ENCODE data around the gene ATXN1. TPM values are rescaled to one million over a fixed set of nuclear protein-coding genes. Genes with fewer than 3 reads are reported as not detected.
A peak's percentile ranks its signal among the peaks of the same experiment; 100 is the strongest.
"Not testable (repeated sequence)": the region's sequence is repeated elsewhere in the genome, so short reads cannot be mapped to it uniquely, and the experiment has no call there.

The ATXN1 gene
- total RNA-seq, 1 donor from 2014 or later = 9.1 TPM

GRCh38 chr6:16651871-16652270 is 109.4 kb downstream of the ATXN1 start:
- no peak for DNase-seq (ENCODE audit: low read depth in 2 of 2)

DNA sequence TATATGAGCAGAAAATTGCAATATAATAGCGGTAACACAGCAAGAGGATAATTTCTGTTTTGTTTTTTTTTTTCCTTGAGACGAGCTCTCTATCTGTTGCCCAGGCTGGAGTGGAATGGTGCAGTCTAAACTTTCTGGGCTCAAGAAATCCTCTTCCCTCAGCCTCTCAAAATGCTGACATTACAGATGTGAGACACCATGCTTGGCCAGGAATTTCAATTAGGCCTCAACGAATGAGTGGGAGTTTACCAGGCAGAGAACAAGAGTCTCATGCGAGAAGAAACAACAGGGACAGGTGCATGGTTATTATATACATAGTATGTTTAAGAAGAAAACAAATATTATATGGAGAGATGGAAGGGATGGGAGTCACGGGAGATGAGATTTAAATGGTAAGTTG is 111.4 kb downstream of the ATXN1 start:
- no peak for DNase-seq (ENCODE audit: low read depth in 2 of 2)

- no peak for DNase-seq (ENCODE audit: low read depth in 2 of 2)
Observed at GRCh38 chr6:16649241-16649640, 112.0 kb downstream of the ATXN1 start.

DNA sequence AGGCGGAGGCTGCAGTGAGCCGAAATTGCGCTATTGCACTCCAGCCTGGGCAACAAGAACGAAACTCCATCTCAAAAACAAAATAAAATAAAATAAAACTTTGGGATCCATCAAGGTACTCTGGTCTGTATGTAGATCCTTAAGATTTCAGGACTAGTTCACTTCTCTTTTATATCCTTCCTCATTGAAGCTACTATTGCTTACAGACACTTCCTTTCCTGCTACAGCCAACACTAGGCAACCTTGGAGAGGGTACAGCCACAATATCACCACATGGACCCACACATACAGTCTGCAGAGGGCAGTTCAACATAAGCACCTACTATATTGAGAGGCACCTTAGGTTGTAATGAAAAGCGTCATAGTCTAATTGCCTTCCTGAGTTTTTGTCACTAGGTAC is 113.3 kb downstream of the ATXN1 start:
- DNase-seq (ENCODE audit: low read depth in 2 of 2) = no peak

GRCh38 chr6:16647422-16647821 is 113.8 kb downstream of the ATXN1 start:
- DNase-seq (ENCODE audit: low read depth in 2 of 2) = no peak

DNA sequence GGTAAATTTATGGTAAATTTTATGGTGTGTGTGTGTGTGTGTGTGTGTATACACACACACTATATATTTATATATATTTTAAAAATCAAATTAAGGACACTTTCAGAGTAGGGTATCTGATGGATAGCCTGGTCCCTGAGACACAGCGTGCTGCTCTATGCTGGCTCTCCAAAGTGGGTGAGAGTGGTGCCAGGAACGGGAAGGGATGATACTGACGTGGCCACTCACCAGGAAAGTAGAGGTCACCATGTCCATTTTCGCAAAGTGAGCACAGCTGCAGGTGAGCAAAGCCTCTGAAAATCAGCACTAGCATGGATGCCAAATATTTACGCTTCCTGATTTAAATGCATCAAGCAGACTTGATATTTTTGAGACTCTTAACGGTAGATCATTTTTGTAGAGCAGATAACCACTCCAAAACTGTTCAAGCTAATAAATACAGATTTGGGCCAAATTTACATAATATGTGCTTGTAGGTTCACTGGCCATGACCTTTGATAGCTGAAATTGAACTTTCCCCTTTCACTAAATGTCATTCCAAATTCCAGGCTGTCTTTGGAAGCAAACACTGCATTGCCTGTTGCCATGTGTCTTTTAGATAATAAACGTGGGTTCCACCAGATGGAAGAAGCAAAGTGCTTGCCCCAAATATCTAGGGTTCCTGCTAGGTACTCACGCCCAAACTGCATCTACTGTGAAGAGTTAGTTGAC is 116.6 kb downstream of the ATXN1 start:
- DNase-seq (ENCODE audit: low read depth in 2 of 2) = no peak

DNA sequence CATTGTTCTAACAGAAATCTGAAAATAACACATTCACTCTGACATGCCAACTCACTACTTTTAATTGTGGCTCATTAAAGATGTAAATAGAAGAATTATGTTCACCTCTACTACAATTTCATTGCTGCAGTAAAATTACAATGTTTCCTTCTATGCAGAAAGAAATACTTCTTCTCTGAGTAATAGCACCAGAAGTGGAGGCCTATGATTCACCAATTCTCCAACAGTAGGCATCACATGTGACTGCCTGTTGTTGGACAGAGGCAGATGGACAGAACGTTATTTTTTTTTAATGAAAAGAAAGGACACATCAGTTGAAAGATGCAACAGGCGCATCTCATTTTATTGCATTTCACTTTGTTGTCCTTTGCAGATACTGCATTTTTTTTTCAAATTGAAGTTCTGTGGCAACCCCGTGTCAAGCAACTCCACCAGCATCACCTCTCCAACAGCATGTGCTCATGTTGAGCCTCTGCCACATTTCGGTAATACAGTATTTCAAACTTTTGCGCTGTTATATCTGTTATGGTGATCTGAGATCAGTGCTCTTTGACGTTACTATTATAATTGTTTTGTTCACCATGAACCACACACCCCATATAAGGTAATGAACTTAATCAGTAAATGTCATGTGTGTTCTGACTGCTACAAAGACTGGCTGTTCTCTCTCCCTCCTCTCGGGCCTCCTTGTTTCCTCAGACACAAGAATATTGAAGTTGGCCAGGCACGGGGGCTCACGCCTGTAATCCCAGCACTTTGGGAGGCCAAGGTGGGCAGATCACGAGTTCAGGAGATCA is 121.4 kb downstream of the ATXN1 start:
- DNase-seq (ENCODE audit: low read depth in 2 of 2) = peak; percentile 5 to 85

- peak in 1 of 2 donors; percentile 43 for DNase-seq (ENCODE audit: low read depth in 2 of 2)
Observed at GRCh38 chr6:16637635-16638034, 123.6 kb downstream of the ATXN1 start.

GRCh38 chr6:16635810-16636602 is 125.3 kb downstream of the ATXN1 start:
- DNase-seq (ENCODE audit: low read depth in 2 of 2) = peak in 1 of 2 donors; percentile 59

GRCh38 chr6:16635291-16635809 is 125.9 kb downstream of the ATXN1 start:
- DNase-seq (ENCODE audit: low read depth in 2 of 2) = no peak

GRCh38 chr6:16634855-16635254 is 126.4 kb downstream of the ATXN1 start:
- DNase-seq (ENCODE audit: low read depth in 2 of 2) = no peak

- no peak for DNase-seq (ENCODE audit: low read depth in 2 of 2)
Observed at GRCh38 chr6:16633961-16634360, 127.3 kb downstream of the ATXN1 start.

- no peak for DNase-seq (ENCODE audit: low read depth in 2 of 2)
Observed at GRCh38 chr6:16633465-16633864, 127.8 kb downstream of the ATXN1 start.

GRCh38 chr6:16632101-16632500 is 129.2 kb downstream of the ATXN1 start:
- DNase-seq (ENCODE audit: low read depth in 2 of 2) = no peak

DNA sequence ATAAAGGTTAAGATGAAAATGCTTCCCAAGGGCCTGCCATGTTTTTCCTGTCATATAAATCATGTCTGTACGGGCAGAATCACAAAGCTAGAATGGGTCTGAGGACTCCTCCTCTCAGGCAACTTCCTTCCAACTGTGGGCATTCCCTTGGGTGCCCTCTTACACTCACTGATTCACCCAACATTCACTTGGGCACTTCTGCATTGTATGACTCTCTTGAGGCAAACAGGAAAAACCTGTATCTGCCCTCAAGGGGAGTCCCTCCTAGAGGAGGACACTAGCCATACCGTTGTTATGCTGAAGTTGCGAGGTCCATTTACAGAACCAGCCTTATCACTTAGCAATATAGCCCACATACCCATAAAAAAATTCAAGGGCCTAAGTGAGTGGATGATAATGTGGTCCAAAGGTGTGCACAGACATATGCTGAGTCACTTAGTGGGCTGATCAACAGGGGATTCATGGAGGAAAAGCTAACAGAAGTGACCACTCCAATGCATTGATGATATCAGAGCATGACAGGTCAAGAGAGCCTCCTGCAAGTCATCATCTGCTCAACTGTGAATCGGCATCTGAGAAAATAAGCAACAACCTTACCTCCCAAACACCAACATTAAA is 131.1 kb downstream of the ATXN1 start:
- no peak for DNase-seq (ENCODE audit: low read depth in 2 of 2)

GRCh38 chr6:16628580-16628979 is 132.7 kb downstream of the ATXN1 start:
- not testable (repeated sequence) for DNase-seq (ENCODE audit: low read depth in 2 of 2)

DNA sequence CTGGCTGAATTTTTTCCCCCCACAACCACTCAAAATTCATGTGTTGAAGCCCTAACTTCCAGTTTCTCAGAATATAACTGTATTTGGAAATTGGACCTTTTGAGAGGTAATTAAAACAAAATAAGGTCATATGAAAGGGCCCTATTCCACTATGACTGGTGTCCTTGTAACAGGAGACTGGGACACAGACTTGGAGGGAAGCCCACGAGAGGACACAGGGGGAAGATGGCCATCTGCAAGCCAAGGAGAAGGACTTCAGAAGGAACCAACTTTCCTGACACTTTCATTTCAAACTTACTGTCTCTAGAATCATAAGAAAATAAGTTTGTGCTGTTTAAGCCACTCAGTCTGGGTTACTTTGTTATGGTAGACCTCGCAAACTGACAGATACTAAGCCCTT is 134.6 kb downstream of the ATXN1 start:
- no peak for DNase-seq (ENCODE audit: low read depth in 2 of 2)

- no peak for DNase-seq (ENCODE audit: low read depth in 2 of 2)
Observed at GRCh38 chr6:16625291-16626265, 135.7 kb downstream of the ATXN1 start.

- no peak for DNase-seq (ENCODE audit: low read depth in 2 of 2)
Observed at GRCh38 chr6:16624636-16625290, 136.5 kb downstream of the ATXN1 start.

DNA sequence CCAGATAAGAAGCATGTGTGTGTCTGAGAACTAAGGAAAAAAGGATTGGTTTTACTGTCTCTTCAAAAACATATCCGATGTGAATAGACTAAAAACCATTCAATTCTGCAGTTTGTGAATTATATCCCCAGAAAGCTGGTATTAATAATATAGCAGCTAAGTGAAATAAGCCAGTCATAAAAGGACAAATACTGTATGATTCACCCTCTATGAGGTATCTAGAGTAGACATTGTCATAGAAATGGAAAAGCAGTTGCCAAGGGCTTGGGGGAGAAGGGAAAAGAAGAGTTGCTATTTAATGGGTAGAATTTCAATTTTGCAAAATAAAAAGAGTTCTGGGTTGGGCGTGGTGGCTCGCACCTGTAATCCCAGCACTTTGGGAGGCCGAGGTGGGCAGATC is 137.5 kb downstream of the ATXN1 start:
- no peak for DNase-seq (ENCODE audit: low read depth in 2 of 2)

All from lung microvascular endothelial cell (primary cell).